IPS-NIHi11 (cell line): ENCODE results near the gene MEGF11.

Source experiments
- DNase-seq: peaks from one replicate; pipeline ENCODE4 v3.0.0; 2012; ENCODE audit warnings: mixed read lengths, low spot score

The MEGF11 gene

GRCh38 chr15:65917936-65918335 lies 335.6 kb downstream of the MEGF11 start:
- no peak for DNase-seq

- no peak for DNase-seq
Measured at GRCh38 chr15:65917407-65917756, 336.2 kb downstream of the MEGF11 start.

GRCh38 chr15:65916664-65917406 lies 336.7 kb downstream of the MEGF11 start:
- DNase-seq: peak; percentile 91

- DNase-seq: no peak
Measured at GRCh38 chr15:65916041-65916663, 337.4 kb downstream of the MEGF11 start.

- DNase-seq: no peak
Measured at GRCh38 chr15:65914981-65915925, 338.3 kb downstream of the MEGF11 start.

GRCh38 chr15:65914386-65914785 lies 339.2 kb downstream of the MEGF11 start:
- no peak for DNase-seq

- no peak for DNase-seq
Measured at GRCh38 chr15:65913631-65914199, 339.8 kb downstream of the MEGF11 start.

- DNase-seq: no peak
Measured at GRCh38 chr15:65912235-65912634, 341.3 kb downstream of the MEGF11 start.

GRCh38 chr15:65910341-65910740 lies 343.2 kb downstream of the MEGF11 start:
- no peak for DNase-seq

- DNase-seq: no peak
Measured at GRCh38 chr15:65909831-65910230, 343.7 kb downstream of the MEGF11 start.

- no peak for DNase-seq
Measured at GRCh38 chr15:65908876-65909275, 344.7 kb downstream of the MEGF11 start.

- no peak for DNase-seq
Measured at GRCh38 chr15:65907661-65908060, 345.9 kb downstream of the MEGF11 start.

- DNase-seq: peak; percentile 57
Measured at GRCh38 chr15:65906396-65906795, 347.2 kb downstream of the MEGF11 start.

GRCh38 chr15:65904301-65904700 lies 349.2 kb downstream of the MEGF11 start:
- no peak for DNase-seq

GRCh38 chr15:65903296-65904073 lies 350.1 kb downstream of the MEGF11 start:
- no peak for DNase-seq

- DNase-seq: peak; percentile 50
Measured at GRCh38 chr15:65902373-65902772, 351.2 kb downstream of the MEGF11 start.

- DNase-seq: no peak
Measured at GRCh38 chr15:65901836-65902235, 351.7 kb downstream of the MEGF11 start.

- no peak for DNase-seq
Measured at GRCh38 chr15:65901336-65901735, 352.2 kb downstream of the MEGF11 start.

GRCh38 chr15:65900488-65900887 lies 353.1 kb downstream of the MEGF11 start:
- DNase-seq: no peak

- DNase-seq: no peak
Measured at GRCh38 chr15:65896236-65896635, 357.3 kb downstream of the MEGF11 start.

- DNase-seq: no peak
Measured at GRCh38 chr15:65893060-65893459, 360.5 kb downstream of the MEGF11 start.

- DNase-seq: no peak
Measured at GRCh38 chr15:65888981-65889380, 364.6 kb downstream of the MEGF11 start.
